Occipital lobe (tissue), 2 donors: ENCODE measurements around the gene LEPR. TPM values are rescaled to one million over a fixed set of nuclear protein-coding genes. Genes with fewer than 3 reads are reported as not detected.
A peak's percentile ranks its signal among the peaks of the same experiment; 100 is the strongest.

Experiments
- DNase-seq: peaks from one replicate; lab custom pipeline; 2025; lab: John Stamatoyannopoulos, UW
- total RNA-seq: library from RNA; depleted of rRNA; stranded (reverse); fragments of >200 nt; gene quantifications from one replicate; pipeline ENCODE4 v1.2.3, GENCODE V29; 2014

LEPR gene
- total RNA-seq, 1 donor from 2014 or later = 12.8 TPM

DNA sequence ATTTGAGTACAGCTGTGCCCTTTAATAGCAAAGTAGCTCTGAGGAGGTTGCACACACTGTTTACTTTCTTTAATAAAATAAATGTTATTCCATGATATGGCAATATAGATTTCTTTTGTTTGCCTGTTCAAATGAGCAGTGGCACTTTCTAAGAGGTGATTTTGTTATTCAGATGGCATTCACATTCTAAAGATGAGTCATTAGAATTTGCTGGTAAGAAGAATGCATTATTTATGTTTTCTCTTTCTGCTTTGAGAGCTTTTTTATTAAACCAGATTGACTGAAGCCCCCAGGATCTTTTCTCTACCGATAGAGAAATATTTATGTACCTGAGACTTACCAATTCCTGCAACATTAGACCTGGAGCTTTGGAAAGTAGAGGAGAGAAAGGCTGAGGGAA lies 11.2 kb upstream of the LEPR start:
- no peak for DNase-seq

- DNase-seq = no peak
Measured at GRCh38 chr1:65409816-65410326, 10.6 kb upstream of the LEPR start.

DNA sequence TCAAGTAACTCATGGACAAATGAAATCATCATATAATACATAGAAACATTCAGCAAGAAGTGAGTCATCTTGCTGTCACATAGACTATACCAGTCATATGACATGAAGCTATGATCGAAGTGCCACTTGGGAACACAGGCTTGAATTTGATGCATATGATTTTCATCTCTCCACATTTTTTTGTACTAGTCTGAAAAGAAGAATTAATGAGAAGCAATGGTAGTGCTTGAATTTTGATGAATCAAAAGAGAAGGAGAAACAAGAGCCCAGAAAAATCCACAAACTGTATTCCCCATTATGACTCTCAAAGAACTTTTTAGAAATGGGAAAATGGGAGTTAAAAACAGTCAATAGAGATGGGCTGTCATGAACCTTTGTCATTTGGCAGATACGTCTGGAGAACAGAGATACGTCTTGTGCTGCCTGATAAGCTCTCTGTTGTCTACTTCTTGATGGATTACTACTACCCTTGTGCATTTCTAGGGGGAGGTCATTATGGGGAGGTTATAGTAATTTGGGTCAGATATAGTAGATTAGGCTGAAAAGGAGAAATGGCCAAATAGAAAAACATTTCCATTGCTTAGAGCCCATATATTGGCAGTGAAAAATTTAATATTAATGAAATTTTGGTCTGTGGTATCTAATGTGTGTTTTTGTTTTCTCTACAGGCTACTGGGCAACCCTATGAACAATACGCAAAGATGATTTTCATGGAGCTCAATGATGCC lies 8.0 kb upstream of the LEPR start:
- no peak for DNase-seq

GRCh38 chr1:65412984-65413375 lies 7.5 kb upstream of the LEPR start:
- no peak for DNase-seq

DNA sequence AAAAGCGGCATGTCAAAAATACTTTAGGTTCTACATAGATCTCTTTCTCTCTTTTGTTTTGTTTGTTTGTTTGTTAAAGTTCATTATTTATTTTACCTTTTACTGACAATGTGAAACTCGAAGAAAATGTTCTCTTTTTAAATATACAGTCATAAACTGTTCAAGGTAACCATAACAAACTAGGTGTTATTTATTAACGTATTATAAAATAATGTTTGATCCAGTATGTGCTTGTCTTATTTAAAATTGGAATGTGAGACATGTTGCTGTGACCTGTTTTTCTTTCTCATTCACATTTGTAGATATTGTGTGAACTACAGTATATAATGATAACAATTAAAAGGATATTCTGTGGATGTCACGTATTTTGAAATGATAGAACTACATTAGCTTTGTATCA lies 5.9 kb upstream of the LEPR start:
- DNase-seq = no peak

GRCh38 chr1:65416767-65417166 lies 3.7 kb upstream of the LEPR start:
- no peak for DNase-seq

GRCh38 chr1:65417729-65418128 lies 2.7 kb upstream of the LEPR start:
- DNase-seq = no peak

- DNase-seq = no peak
Measured at GRCh38 chr1:65418522-65419185, 1.8 kb upstream of the LEPR start.

- peak; percentile 97 for DNase-seq
Measured at GRCh38 chr1:65419681-65420589, 533 bp upstream of the LEPR start.

DNA sequence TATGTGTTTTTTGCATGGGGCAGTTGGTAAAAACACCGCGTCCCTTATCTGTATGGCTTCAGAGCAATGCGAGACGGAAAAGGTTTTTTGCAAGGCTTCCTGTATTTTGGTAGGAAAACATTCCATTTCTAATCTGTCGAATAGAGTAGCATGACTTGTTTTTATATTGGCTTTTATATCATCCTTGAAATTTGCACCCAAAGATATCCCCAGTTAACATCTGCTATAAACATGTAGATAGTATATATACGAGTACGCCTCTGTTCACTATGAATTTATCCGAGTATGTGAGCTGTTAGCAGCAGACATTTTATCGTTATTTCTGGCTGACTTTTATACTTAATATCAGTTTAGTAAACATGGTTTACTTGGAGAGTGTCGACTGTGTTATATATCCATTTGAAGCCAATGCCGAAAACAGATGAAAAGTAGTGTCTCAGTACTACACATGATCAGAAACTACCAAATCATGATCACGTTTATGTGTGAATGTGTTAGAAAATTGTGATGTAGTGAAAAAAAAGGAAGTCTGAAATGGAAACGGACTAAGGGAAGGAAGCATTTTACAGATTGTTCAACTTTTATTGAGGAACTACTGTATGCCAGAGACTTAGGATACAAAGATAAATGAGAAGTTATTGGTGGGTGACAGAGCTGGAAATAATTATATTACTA lies 1.0 kb downstream of the LEPR start:
- no peak for DNase-seq

GRCh38 chr1:65422241-65423203 lies 2.1 kb downstream of the LEPR start:
- no peak for DNase-seq

DNA sequence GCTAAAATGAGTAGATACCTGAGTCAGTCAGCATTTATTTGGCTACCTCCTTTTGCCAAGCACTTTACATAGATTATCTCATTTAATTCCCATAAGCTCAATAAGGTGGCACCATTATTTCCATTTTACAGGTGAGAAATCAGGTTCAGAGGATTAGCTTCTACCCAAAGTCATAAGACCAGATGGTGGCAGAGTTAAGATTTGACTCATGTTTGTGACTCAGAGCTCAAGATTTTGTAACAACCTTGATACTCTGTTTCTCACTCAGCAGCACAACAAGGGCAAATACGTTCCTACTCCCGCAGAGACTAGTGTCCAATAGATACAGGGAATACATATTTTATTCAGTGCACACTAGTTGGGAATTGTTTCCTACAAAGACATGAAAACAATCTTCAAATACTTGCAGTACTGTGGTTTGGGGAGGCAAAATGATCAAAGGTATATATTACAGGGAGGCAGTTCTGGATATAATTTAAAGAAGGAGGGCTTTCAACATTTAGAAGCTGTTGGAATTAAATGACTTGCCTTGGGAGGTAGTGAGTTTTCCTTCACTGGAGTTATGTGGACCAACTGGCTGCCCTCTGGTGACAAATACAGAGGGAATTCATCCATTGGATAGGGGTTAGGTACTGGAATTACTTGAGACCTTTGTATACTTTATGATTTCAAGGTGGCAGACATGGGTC lies 3.6 kb downstream of the LEPR start:
- no peak for DNase-seq

DNA sequence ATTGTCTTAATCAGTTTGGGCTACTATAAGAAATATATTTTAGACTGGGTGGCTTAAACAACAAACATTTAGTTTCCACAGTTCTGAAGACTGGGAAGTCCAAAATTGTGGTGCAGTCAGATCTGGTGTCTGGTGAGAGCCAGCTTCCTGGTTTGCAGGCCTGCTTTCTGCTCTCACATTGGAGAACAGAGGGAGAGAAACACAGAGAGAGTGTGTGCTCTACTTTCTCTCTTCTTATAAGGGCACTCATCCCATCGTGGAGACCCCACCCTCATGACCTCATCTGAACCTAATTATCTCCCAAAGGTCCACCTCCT lies 4.1 kb downstream of the LEPR start:
- no peak for DNase-seq

GRCh38 chr1:65425006-65425405 lies 4.5 kb downstream of the LEPR start:
- no peak for DNase-seq

GRCh38 chr1:65425697-65426096 lies 5.2 kb downstream of the LEPR start:
- DNase-seq = no peak

DNA sequence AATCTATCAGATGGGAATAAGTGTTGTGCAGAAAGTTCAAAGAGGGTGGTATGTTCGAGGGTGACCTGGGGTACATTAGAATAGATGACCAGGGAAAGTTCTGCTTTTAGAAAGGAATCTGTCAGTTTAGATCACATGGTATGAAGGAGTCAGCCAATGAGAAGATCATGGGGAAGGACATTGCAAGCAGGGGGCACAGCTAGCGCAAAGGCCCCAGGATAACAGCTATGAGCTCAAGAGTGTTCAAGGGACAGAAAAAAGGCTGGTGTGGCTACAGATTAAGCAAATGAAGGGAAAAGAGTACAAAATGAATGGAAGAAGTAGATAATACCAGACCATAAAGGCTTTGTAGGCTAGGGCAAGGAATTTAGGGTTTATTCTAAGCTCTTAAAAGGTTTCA lies 8.6 kb downstream of the LEPR start:
- DNase-seq = no peak

DNA sequence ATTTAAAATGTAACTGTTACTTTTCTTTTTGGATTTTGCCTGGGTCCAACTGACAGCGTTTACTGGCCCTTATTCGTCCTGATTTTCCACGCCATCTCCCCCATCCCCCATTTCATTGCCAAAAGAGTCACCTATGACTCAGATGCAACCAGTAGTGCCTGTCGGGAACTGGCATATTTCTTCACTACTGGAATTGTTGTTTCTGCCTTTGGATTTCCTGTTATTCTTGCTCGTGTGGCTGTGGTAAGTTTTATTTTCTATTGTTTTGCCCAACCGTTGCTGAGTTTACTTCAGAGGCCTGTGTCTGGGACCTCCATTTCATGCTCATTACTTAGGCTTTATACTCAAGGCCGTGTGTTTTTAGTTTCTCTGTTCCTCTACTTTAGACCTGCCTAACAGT lies 9.3 kb downstream of the LEPR start:
- DNase-seq = no peak

- no peak for DNase-seq
Measured at GRCh38 chr1:65431111-65431705, 10.7 kb downstream of the LEPR start.

DNA sequence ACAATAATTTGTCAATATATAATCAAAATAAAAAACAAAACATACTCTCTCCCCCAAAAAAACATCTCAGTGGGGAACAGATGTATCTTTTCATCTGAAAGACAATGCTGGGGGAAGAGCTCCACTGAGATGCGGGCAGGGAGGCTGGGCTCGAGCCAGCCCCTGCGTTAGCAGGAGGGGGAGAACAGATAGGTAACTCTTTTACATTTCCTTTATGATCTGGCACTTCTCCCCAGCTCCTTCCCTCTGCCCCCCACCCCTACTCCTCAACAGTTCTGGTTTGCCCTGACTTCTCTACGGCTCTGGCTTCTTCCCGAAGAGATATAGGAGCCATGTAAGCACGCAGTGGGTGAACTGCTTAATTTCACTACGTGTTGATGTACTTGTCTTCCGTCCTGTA lies 12.4 kb downstream of the LEPR start:
- DNase-seq = no peak

DNA sequence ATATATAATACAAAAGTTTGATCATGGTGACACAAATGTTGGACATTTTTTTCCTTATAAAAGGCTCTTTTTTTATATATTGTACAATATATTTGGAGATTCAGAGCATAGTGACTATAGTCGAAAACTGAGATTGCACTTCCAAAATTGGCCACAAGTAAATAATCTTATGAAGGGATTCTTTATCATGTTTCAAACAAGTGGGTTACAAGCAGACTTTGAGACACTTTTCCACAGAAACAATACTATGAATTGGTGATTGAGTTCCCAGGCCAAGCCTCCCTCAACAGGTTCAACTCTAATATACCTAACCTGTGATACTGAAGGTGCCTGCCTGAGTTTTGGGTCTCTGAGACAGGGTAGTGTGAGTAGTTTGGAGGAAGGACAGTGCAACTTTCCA lies 13.8 kb downstream of the LEPR start:
- no peak for DNase-seq
